ENCODE data around the gene CCDC47. TPM values are rescaled to one million over a fixed set of nuclear protein-coding genes. Genes with fewer than 3 reads are reported as not detected.

CCDC47 gene
- total and polyA plus RNA-seq, 2 experiments from 2014 or later: 38.5 to 61.9 TPM

DNA sequence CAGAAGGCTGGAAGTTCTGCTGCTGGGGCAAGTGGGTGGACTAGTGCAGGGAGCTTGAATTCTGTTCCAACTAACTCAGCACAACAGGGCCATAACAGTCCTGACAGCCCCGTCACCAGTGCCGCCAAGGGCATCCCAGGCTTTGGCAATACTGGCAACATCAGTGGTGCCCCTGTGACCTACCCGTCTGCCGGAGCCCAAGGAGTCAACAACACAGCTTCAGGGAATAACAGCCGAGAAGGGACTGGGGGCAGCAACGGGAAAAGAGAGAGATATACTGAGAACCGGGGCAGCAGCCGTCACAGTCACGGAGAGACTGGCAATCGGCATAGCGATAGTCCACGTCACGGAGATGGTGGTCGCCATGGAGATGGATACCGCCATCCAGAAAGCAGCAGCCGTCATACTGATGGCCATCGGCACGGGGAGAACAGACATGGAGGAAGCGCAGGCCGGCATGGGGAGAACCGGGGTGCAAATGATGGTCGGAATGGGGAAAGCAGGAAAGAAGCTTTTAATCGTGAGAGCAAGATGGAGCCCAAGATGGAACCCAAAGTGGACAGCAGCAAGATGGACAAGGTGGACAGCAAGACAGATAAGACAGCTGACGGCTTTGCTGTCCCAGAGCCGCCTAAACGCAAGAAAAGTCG is 44.5 kb upstream of the CCDC47 start:
- H3K4me3 ChIP-seq: no peak overlapping the region
- H3K4me1 ChIP-seq (ENCODE audit: insufficient read depth): no peaks in the 10 kb centered on the region
- H3F3A ChIP-seq (replicated peaks; ENCODE audit: low read depth): peaks cover 50% of the 10 kb centered on the region
- peaks cover 13% of the 10 kb centered on the region for H3K27me3 Mint-ChIP-seq (ENCODE audit: insufficient read depth, low read depth, poor library complexity)
- no peak; the same call in 1 of the 2 replicates for TF ChIP-seq POLR2AphosphoS5 (IDR thresholded peaks at IDR 0.05; ENCODE audit: low read depth)
- TF ChIP-seq, protein P1, sequence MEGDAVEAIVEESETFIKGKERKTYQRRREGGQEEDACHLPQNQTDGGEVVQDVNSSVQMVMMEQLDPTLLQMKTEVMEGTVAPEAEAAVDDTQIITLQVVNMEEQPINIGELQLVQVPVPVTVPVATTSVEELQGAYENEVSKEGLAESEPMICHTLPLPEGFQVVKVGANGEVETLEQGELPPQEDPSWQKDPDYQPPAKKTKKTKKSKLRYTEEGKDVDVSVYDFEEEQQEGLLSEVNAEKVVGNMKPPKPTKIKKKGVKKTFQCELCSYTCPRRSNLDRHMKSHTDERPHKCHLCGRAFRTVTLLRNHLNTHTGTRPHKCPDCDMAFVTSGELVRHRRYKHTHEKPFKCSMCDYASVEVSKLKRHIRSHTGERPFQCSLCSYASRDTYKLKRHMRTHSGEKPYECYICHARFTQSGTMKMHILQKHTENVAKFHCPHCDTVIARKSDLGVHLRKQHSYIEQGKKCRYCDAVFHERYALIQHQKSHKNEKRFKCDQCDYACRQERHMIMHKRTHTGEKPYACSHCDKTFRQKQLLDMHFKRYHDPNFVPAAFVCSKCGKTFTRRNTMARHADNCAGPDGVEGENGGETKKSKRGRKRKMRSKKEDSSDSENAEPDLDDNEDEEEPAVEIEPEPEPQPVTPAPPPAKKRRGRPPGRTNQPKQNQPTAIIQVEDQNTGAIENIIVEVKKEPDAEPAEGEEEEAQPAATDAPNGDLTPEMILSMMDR (conservative IDR thresholded peaks at IDR 0.05; ENCODE audit: low read depth in 2 of 2): no peak
- TF ChIP-seq EZH2 (IDR thresholded peaks at IDR 0.05; ENCODE audit: low read depth, unreplicated experiment): no peak
- TF ChIP-seq JUNB (IDR thresholded peaks at IDR 0.05; ENCODE audit: unreplicated experiment): no peak
- TF ChIP-seq, protein P2, sequence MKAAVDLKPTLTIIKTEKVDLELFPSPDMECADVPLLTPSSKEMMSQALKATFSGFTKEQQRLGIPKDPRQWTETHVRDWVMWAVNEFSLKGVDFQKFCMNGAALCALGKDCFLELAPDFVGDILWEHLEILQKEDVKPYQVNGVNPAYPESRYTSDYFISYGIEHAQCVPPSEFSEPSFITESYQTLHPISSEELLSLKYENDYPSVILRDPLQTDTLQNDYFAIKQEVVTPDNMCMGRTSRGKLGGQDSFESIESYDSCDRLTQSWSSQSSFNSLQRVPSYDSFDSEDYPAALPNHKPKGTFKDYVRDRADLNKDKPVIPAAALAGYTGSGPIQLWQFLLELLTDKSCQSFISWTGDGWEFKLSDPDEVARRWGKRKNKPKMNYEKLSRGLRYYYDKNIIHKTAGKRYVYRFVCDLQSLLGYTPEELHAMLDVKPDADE (IDR thresholded peaks at IDR 0.05): no peak
- TF ChIP-seq ZNF331 (CRISPR knock-in tag; IDR thresholded peaks at IDR 0.05; ENCODE audit: low read depth): no peak
- TF ChIP-seq, protein P3, sequence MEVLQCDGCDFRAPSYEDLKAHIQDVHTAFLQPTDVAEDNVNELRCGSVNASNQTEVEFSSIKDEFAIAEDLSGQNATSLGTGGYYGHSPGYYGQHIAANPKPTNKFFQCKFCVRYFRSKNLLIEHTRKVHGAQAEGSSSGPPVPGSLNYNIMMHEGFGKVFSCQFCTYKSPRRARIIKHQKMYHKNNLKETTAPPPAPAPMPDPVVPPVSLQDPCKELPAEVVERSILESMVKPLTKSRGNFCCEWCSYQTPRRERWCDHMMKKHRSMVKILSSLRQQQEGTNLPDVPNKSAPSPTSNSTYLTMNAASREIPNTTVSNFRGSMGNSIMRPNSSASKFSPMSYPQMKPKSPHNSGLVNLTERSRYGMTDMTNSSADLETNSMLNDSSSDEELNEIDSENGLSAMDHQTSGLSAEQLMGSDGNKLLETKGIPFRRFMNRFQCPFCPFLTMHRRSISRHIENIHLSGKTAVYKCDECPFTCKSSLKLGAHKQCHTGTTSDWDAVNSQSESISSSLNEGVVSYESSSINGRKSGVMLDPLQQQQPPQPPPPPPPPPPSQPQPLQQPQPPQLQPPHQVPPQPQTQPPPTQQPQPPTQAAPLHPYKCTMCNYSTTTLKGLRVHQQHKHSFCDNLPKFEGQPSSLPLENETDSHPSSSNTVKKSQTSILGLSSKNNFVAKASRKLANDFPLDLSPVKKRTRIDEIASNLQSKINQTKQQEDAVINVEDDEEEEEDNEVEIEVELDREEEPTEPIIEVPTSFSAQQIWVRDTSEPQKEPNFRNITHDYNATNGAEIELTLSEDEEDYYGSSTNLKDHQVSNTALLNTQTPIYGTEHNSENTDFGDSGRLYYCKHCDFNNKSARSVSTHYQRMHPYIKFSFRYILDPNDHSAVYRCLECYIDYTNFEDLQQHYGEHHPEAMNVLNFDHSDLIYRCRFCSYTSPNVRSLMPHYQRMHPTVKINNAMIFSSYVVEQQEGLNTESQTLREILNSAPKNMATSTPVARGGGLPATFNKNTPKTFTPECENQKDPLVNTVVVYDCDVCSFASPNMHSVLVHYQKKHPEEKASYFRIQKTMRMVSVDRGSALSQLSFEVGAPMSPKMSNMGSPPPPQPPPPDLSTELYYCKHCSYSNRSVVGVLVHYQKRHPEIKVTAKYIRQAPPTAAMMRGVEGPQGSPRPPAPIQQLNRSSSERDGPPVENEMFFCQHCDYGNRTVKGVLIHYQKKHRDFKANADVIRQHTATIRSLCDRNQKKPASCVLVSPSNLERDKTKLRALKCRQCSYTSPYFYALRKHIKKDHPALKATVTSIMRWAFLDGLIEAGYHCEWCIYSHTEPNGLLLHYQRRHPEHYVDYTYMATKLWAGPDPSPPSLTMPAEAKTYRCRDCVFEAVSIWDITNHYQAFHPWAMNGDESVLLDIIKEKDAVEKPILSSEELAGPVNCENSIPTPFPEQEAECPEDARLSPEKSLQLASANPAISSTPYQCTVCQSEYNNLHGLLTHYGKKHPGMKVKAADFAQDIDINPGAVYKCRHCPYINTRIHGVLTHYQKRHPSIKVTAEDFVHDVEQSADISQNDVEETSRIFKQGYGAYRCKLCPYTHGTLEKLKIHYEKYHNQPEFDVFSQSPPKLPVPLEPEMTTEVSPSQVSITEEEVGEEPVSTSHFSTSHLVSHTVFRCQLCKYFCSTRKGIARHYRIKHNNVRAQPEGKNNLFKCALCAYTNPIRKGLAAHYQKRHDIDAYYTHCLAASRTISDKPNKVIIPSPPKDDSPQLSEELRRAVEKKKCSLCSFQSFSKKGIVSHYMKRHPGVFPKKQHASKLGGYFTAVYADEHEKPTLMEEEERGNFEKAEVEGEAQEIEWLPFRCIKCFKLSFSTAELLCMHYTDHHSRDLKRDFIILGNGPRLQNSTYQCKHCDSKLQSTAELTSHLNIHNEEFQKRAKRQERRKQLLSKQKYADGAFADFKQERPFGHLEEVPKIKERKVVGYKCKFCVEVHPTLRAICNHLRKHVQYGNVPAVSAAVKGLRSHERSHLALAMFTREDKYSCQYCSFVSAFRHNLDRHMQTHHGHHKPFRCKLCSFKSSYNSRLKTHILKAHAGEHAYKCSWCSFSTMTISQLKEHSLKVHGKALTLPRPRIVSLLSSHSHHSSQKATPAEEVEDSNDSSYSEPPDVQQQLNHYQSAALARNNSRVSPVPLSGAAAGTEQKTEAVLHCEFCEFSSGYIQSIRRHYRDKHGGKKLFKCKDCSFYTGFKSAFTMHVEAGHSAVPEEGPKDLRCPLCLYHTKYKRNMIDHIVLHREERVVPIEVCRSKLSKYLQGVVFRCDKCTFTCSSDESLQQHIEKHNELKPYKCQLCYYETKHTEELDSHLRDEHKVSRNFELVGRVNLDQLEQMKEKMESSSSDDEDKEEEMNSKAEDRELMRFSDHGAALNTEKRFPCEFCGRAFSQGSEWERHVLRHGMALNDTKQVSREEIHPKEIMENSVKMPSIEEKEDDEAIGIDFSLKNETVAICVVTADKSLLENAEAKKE (CRISPR knock-in tag; IDR thresholded peaks at IDR 0.05): no peak
- TF ChIP-seq NANOG (IDR thresholded peaks at IDR 0.05; ENCODE audit: borderline replicate concordance): no peak
- TF ChIP-seq STAT1 (IDR thresholded peaks at IDR 0.05; ENCODE audit: unreplicated experiment): no peak
- no peak for TF ChIP-seq CREB1 (CRISPR knock-in tag; IDR thresholded peaks at IDR 0.05; ENCODE audit: low read depth)
- H3K4me1 Mint-ChIP-seq: no peaks in the 10 kb centered on the region
- H3K9me2 ChIP-seq (ENCODE audit: insufficient read depth): no peaks in the 10 kb centered on the region
- peaks cover 84% of the 10 kb centered on the region for H3K36me3 ChIP-seq (ENCODE audit: insufficient read depth)
- H3K9me3 Mint-ChIP-seq: no peaks in the 10 kb centered on the region
- ATAC-seq: no peak
- no peak overlapping the region for H3K4me3 Mint-ChIP-seq
- H3K79me2 ChIP-seq (replicated peaks; ENCODE audit: insufficient read depth): no peaks in the 10 kb centered on the region; the same call in 1 of the 2 replicates
- H3K4me2 ChIP-seq: no peak overlapping the region
- H3K27me3 ChIP-seq (ENCODE audit: insufficient read depth): no peaks in the 10 kb centered on the region
- no peak overlapping the region for H2AFZ ChIP-seq
- H3K27ac Mint-ChIP-seq: no peak overlapping the region
- H3K36me3 Mint-ChIP-seq (ENCODE audit: low read depth): peaks cover 100% of the 10 kb centered on the region
- no peak overlapping the region for H3K27ac ChIP-seq (ENCODE audit: low read depth)
- no peak for DNase-seq (ENCODE audit: low spot score)
- peaks cover 65% of the 10 kb centered on the region for H4K20me1 ChIP-seq (replicated peaks; ENCODE audit: insufficient read depth)

All from GM23338 (cell line).